Subcutaneous adipose tissue (tissue), 4 donors: ENCODE data around the gene NOP56. TPM values are rescaled to one million over a fixed set of nuclear protein-coding genes. Genes with fewer than 3 reads are reported as not detected.

Experiments used
- CTCF ChIP-seq: fragments of 450-650 bp; IDR thresholded peaks from one replicate; pipeline ENCODE4 v1.5.1; 2016; ENCODE audit warnings: low read depth, mild to moderate bottlenecking, control low read depth, antibody characterized with exemption, moderate library complexity
- total RNA-seq, 4 donors: library from RNA; depleted of rRNA; stranded (reverse); fragments of >200 nt; gene quantifications; one replicate each; pipeline ENCODE4 v1.1.0, GENCODE V29; 2016

Gene NOP56
- total RNA-seq: 10 to 100 TPM; 47.3 to 99.5 (median 59.3) TPM

GRCh38 chr20:2651772-2652723, at the start of gene NOP56:
Gene NOP56, plus strand, starts transcription at chr20:2652632. Its CDS starts 29 bp downstream, at chr20:2652661.
- TF ChIP-seq CTCF: no peak

- TF ChIP-seq CTCF: no peak
These were observed 49.7 kb upstream of the NOP56 start for GRCh38 chr20:2602746-2603145.

- TF ChIP-seq CTCF: no peak
These were observed 48.5 kb upstream of the NOP56 start for GRCh38 chr20:2603816-2604505.

- TF ChIP-seq CTCF: no peak
These were observed 48.0 kb upstream of the NOP56 start for GRCh38 chr20:2604506-2604835.

GRCh38 chr20:2606507-2607006, 45.9 kb upstream of the NOP56 start:
- TF ChIP-seq CTCF: no peak

- no peak for TF ChIP-seq CTCF
These were observed 42.1 kb upstream of the NOP56 start for GRCh38 chr20:2610326-2610725.
